Measurements from ENCODE around the gene ELMO3.

Gene ELMO3, protein sequence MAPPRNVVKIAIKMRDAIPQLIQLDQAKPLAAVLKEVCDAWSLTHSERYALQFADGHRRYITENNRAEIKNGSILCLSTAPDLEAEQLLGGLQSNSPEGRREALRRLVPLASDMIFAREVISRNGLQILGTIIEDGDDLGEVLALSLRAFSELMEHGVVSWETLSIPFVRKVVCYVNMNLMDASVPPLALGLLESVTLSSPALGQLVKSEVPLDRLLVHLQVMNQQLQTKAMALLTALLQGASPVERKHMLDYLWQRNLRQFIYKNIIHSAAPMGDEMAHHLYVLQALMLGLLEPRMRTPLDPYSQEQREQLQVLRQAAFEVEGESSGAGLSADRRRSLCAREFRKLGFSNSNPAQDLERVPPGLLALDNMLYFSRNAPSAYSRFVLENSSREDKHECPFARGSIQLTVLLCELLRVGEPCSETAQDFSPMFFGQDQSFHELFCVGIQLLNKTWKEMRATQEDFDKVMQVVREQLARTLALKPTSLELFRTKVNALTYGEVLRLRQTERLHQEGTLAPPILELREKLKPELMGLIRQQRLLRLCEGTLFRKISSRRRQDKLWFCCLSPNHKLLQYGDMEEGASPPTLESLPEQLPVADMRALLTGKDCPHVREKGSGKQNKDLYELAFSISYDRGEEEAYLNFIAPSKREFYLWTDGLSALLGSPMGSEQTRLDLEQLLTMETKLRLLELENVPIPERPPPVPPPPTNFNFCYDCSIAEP

DNA sequence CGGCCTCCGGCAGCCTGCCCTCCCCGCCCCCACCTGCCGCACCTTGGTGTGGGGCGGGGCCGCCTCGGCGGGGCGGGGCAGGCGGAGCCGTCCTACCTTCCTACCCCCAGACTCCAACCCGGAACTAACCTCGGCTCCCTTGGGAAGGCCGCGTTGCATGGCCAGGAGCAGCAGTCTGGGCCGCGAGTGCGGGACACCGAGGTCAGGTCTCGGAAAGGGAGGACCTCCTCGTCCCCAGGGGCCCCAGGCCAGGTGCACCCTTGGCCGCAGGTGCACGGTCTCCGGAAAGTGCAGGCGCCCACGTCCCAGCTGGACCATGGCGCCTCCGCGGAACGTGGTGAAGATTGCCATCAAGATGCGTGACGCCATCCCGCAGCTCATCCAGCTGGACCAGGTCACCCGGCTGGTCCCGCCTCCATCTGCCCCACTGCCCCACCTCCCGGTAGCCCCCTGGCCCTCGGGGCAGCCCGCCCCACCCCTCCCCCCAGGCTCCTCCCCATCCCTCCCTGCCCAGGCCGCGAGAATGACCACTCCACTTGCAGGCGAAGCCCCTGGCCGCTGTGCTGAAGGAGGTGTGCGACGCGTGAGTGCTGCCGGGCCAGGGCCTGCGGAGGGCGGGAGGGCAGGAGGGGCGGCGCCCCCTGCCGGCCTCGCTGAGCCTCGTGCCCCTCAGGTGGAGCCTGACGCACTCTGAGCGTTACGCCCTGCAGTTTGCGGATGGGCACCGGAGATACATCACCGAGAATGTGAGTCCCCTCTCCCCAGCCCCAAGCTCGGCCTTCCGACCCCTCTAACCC is at the start of gene ELMO3:
Gene ELMO3, plus strand, starts transcription at position 121 of the 797 bp plus-strand sequence. Its CDS starts 196 bp downstream, at position 317.
- DNase-seq: no peak

DNA sequence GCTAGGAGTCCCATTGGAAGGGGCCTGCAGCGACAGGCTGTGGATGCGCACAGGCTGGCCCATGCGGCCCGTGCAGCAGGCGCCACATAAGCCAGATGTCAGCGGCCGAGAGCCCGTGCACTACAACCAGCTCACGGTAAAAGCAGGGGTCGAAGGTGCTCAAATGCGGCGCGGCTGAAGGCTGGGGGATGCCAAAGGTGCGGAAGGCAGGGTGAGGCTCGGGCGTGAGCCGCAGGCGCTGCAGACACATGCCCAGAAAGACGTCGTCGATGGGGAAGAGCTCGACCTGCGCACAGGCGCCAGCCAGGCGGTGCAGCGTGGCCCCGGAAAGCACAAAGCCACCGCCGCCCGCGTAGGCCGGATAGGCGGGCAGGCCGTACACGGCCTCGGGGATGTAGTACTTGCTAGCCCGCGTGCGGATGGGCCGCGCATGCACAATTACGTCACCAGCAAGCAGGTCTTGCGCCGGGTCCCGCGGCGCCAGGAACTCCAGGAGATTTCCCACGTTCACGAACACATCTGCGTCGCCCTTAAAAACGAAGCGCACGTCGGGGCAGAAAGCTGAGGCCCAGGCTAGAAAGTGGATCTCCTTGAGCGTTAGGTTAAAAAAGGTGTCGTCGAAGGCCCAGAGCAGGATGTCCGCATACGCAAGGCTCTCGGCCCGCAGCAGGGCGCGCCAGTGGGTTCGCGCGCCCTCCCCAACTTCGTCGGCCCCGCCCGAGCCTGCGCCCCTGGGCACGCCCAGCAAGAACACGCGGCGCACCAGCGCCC is 49.5 kb upstream of the ELMO3 start:
- DNase-seq: peak; percentile 36

DNA sequence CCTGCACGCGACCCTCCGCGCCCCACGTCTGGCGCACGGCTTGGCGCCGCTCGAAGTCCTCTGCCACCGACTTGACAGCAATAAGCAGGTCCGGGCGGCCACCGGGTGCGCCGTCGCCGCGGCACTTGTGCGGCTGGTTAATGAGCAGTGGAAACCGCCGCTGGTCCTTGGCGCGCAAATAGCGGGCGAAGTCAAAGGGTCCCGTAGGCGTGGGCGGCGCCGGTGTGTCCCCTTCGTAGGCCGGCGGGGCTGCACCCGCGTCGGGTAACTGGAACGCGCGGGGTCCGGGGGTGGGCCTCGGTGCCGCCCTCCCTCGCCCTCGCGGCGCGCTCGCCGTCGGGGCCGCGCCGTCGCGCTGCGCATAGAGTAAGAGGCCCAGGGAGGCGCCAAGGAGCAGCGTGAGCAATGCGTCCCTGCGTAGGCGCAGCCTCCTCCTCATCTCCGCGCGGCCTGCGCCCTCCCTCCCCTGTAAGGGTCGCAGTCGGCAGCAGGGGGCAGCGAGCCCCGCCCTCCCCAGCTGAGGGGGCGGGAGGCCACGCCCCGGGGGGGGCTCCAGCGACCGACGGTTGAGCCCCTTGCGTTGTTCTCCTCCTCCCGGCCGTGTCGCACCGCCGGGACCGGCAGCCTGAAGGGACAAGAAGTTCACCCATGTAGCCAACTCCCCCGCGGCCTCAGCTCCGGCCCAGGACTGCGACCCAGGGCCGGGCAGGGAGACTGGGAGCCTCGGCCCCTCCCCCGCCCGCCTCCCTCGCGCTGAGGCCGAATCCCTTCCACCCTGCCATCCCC is 48.7 kb upstream of the ELMO3 start:
- DNase-seq: peak; percentile 87

DNA sequence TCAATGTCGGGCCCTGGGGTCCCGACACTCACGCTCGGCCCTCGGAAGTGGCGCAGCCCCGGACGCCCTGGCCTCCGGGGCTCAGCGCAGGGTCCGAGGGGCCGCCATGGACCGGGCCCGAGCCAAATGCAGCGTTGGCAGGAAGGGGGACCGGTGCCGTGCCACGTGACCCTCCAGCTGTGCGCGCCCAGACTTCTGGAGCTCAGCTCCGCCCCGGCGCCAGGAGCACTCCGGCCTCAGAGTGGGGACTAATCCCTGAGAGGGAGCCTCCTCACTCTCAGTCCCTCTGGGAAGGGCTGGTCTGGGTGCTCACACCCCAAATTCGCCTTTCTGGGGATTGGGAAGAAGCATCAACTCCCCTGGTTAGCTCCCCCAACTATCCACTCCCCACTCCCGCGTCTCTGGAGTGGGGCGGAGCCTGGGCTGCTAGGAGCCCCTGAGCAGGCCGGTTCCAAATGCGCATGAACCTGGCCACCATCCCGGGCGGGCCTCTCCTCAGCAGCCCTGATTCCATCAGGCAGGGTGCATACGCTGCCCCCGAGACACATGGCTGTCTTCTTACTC is 48.0 kb upstream of the ELMO3 start, which contains the start of gene B3GNT9:
Gene B3GNT9, minus strand, starts transcription at position 166 of the 564 bp plus-strand sequence. CDS start 513 bp downstream, outside the sequence.
- peak; percentile 92 for DNase-seq

DNA sequence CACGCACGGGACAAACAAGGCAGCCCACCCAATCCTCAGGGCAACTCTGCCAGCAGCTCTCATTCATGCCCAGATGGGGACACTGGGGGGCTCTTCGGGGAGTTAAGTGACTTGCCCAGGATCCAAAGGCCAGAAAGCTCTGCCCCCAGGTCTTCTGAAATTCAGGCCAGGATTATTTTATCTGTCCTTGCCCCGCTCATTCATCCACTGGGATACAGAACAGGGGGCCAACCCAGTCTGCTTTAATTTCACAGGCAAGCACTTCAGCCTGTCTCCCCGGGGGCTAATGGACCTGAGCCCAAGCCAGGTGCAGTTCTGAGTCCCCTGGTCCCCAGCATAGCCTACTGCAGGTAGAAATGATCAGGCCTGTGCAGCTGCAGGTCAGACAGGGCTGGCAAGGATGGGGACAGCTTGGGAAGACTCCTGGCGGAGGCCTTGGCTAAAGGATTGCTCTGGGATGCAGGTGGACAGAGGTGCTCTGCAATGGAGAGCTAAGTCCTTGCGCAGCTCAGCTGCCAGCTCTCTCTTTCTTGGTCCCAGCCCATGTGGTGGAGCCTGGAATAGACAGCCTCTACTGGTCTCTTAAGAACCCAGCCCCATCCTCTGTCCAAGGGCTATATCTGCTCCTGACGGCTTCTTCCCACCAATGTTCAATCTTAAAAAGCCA is 47.4 kb upstream of the ELMO3 start:
- DNase-seq: peak; percentile 34

DNA sequence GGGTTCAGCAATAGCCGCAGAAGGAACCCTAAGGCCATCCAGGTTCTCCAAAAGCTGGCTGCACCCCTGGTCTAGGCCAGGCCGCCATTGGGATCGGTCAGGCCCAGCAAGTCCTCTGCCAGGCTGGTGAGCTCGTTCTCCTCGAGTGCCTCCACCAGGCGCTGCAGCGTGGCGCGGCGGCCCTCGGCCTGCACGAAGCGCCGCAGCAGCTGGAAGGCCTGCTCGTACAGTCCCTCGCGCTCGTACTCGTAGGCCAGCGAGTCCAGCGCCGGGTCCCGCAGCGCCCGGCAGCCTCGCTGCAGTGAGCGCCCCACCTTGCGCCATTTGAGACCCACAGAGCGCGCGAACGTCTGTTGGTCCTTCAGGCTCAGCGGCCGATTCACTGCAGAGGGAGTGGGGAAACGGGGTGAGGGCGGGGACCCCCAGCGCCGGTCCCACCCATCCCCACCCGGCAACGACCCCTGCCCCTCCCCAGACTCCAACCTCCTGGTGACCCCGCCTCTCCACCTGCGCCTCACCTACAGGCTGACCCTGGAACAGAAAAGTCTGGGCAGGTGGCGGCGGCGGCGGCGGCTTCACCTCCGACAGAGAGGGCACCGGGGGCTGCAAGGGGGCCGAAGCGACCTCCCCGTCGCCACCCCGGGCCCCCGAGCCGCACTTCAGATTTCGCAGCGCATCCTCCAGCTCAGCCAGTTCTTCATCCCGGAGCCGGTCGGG is 44.2 kb upstream of the ELMO3 start:
- no peak for DNase-seq

DNA sequence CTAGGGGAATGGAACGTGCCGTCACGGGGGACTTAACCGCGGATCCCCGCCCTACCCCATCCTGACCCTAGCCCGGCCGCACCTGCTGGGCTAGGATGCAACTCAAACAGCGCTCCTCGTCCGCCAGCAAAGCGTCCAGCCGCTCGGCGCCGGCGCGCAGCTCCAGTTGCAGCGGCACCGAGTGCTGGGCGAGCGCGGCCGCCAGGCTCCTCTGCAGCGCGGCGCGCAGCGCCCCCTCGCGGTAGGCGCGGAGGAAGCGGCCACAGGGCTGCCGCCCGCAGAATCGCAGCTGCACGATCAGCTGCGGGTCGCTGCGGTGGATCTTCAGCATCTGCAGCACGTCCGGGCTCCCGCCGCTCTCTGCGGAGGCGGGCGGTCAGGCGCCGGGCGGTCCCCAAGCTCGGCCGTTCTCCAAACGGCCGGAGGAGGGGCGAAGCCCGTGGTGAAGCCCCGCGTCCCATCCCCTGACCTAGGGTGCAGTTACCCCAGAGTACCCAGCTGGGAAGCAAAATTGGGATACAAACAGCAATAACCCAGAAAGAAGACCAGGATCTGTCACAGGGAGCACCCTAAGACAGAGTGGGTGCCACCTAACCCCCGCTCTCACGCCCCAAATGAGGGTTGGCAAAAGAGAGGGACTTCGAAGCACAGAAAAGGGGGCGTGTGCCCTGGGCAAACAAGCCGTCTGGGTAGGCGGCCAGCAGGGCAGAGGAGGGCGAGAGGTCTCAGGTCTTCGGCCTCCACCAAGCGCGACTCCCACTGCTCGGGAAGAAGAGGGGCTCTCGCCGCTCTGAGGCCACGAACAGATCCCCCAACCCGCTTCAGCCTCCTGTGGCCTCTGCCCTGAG is 43.4 kb upstream of the ELMO3 start:
- DNase-seq: peak; percentile 85

DNA sequence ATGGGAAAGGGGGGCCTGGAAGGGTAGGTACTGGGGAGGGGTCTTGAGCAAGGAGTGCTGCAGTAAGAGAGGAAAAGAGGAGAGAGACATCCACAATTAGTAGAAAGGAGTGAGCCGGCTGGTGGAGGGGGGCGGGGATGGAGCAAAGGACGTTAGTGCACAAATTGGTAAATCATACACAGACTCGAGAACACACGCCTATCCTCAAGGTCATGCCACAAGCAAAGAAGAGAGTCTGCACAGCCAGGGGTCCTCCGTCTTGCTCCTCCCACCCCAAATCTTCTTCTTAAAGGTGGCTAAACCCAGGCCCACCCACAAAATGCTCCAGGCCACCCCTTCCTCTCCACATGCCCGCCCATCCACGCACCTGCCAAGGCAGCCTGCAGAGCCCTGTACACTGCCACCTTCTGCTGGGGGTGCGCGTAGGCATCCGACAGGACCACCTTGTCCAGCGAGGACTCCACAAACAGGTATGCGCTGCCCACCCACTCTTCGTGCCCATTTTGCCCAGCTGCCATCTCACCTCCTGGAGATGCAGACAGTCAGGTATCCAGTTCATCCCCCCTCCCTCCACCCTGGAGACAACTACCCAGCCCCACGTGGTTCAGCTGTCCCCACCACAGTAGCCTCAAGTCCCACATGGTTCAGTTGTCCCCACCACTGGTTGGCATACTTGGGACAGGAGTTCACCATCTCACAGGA is 42.6 kb upstream of the ELMO3 start:
- DNase-seq: no peak

DNA sequence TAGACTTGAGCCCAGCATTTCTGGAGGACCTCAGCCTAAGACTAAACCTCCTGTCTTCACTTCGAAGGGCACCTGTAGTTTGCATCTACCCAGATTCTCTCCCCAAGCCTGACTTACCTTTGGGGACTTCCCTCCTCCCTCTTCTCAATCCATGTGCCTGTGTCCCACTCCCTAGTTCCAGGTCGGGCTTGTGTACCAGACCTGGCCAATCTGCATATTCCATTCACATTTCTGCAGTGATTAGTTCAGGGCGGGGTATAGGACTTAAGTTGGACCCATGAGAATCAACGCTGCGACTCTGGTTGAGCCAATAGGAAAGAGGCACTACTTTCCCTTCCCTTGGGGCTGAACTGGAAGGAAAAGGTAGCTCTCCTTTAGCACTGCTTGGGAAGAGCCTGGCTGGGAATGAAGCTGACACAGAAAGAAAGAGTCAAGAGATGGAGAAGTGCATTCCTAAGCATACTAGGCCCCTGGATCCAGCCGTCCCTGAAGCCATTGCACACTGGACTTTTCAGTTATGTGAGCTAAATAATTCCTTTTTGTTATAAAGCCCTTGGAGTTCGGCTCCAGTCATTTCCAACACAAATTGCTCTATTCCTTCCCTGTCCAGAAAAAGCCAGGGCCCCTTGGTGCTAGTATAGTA is 41.7 kb upstream of the ELMO3 start:
- no peak for DNase-seq

DNA sequence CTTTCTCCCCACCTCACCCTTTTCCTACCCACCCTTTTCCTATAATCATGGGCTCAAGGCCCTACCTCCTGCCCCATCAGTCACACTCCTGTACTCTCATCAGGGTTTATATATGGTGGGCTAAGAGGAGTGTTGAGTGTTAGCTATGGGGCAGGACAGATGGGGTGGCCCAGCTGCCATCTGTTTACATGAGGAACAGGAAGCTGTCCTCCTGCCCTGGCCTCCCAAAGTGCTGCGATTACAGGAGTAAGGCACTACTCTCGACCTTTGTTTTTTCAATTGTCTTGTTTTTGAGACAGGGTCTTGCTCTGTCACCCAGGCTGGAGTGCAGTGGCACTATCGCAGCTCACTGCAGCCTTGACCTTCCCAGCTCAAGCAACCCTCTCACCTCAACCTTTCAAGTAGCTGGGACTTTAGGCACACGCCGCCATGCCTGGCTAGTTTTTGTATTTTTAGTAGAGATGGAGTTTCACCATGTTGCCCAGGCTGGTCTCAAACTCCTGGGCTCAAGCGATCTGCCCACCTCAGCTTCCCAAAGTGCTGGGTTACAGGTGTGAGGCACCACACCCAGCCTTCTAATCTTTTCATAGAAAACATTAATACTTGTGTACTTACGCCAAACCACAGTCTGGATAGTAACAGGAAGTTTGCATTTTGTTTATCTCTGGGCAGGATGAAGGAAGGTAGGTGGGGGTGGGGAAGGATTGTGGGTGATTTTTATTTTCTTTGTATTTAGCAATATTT is 40.9 kb upstream of the ELMO3 start:
- DNase-seq: no peak

DNA sequence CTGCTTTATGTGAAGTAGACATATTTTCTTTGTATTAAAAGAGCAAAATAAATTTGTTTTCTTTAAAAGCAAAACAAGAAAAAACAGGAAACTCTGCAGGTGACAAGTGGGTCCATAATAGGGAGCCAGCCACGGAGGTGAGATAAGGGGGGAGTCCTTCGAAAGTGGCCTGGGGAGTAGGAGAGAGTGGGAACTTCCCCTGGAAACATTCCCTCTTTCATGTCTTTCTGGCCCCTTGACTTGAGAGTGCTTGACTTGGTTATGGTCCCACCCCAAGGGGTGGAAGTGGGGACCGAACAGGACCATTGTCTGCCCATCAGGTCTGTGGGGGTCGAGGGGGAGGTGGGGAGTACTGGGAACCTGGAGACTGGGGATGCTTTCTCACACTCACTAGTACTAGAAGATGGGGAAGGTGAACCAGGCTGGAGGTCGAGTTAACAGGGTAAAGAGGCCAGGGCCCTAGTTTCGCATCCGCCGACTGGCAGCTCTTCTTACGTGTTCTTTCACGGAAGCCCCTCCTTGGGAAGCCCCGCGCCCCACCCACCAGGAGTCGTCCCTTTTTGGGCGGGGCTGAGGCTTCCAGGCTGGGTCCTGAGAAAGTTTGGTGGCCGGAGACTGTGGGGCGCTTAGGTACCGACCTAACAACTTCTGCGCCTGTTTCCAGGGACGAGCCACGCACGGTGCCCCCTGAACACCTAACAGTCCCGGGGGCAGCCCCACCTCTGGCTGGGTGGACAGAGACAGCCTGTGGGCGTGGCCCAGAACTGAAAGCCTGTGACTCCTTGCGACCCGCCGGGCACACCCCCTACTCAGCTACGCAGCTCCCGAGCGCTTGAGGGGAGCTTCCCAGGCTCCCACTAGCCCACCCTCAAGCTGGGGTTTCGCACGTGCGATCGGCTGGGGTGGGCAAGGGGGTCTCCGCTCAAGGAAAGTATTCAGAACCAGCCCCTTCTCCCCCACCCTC is 40.0 kb upstream of the ELMO3 start:
- no peak for DNase-seq

DNA sequence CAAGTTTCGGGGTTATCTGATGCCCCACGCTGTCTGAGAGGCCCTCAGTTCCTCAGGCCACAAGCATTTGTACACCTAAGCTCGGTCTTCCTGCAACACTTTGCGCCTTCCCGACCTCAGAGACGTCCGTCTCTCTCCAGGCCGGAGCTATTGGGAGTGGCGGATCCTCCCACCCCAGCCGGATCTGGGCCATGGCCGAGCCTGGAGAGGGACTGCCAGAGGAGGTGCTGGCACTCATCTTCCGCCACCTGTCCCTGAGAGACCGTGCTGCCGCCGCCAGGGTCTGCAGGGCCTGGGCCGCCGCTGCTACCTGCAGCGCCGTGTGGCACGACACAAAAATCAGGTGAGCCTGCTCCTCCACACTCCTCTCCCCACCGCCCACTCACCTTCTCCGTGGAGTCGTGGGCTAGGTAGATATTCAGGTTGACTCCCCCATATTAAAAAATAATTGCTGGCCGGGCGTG is 37.3 kb upstream of the ELMO3 start:
- DNase-seq: no peak

DNA sequence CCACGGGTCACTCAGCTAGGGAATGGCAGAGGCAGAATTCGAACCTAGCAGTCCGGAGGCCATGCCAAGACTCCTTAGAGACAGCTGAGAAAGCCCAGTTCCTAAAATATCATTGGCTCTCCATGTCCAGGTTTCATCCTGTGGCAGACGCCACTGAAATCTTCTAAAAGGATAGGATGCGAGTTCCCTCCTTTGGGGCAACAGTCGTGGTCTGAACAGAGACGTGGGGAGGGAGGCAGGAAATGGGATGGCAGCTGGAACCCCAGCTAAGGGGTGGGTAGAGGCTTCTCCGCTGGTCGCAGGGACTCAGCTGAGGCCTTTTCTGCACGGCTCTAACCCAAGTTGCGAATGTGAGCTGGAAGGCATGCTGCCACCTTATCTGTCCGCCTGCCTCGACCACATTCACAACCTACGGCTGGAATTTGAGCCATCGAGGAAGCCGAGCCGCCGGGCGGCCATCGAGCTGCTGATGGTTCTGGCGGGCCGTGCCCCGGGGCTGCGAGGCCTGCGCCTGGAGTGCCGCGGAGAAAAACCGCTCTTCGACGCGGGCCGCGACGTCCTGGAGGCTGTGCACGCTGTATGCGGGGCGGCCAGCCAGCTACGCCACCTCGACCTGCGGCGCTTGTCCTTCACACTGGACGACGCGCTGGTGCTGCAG is 36.3 kb upstream of the ELMO3 start:
- no peak for DNase-seq

DNA sequence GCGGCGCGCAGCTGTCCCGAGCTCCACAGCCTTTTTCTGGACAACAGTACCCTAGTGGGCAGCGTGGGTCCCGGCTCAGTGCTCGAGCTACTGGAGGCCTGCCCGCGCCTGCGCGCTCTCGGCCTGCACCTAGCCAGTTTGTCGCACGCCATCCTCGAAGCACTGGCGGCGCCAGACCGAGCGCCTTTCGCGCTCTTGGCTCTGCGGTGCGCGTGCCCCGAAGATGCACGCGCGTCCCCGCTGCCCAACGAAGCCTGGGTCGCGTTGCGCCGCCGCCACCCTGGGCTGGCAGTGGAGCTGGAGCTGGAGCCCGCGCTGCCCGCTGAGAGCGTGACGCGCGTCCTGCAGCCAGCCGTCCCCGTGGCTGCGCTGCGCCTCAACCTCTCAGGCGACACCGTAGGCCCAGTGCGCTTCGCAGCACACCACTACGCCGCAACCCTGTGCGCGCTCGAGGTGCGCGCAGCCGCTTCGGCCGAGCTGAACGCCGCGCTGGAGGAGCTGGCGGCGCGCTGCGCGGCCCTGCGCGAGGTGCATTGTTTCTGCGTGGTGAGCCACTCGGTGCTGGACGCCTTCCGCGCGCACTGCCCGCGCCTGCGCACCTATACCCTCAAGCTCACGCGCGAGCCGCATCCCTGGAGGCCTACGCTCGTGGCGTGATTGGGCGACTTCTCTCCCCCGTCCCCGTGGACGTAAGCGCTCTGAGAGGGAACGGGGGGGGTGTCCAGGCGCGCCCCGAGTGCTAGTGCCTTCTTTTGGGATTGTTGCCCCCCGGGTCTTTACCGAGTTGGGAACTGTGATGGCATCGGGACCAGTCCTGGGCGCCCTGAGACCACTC is 35.5 kb upstream of the ELMO3 start:
- peak; percentile 34 for DNase-seq

Data from femur (tissue), 1 donor.